Tibial nerve (tissue), 4 donors: ENCODE results near the gene SYTL5.

Experiments used
- EP300 ChIP-seq, 2 donors: sonication (generic); formaldehyde crosslinking; IDR thresholded peaks; one replicate each; pipeline ENCODE4 v1.6.1; 2017; ENCODE audit warnings: antibody characterized with exemption in 2 of 2, mild to moderate bottlenecking in 1 of 2
- POLR2A ChIP-seq, 2 donors: fragments of 450-650 bp; IDR thresholded peaks; one replicate each; pipeline ENCODE4 v1.6.1; 2017; ENCODE audit warnings: antibody characterized with exemption in 2 of 2, mild to moderate bottlenecking in 2 of 2, moderate library complexity in 2 of 2
- TF ChIP-seq, protein P1 (sequence below), 5 experiments: fragments of 200-600 bp in 3 of 5; fragments of 450-650 bp in 2 of 5; sonication (generic) in 3 of 5; IDR thresholded peaks; one replicate each; pipeline ENCODE4 v1.5.1; 2016 to 2019; ENCODE audit warnings: antibody characterized with exemption in 5 of 5, mild to moderate bottlenecking in 3 of 5, moderate library complexity in 2 of 5

- TF ChIP-seq, protein P1, sequence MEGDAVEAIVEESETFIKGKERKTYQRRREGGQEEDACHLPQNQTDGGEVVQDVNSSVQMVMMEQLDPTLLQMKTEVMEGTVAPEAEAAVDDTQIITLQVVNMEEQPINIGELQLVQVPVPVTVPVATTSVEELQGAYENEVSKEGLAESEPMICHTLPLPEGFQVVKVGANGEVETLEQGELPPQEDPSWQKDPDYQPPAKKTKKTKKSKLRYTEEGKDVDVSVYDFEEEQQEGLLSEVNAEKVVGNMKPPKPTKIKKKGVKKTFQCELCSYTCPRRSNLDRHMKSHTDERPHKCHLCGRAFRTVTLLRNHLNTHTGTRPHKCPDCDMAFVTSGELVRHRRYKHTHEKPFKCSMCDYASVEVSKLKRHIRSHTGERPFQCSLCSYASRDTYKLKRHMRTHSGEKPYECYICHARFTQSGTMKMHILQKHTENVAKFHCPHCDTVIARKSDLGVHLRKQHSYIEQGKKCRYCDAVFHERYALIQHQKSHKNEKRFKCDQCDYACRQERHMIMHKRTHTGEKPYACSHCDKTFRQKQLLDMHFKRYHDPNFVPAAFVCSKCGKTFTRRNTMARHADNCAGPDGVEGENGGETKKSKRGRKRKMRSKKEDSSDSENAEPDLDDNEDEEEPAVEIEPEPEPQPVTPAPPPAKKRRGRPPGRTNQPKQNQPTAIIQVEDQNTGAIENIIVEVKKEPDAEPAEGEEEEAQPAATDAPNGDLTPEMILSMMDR (IDR thresholded peaks at IDR 0.05), result no peak
- TF ChIP-seq POLR2A (IDR thresholded peaks at IDR 0.05) (no peak), EP300 (IDR thresholded peaks at IDR 0.05) (no peak)
Measured at GRCh38 chrX:38006291-38006690, at the start of gene SYTL5.
